IPS-15b (cell line): ENCODE measurements around the gene PIK3R6.
"Not testable (repeated sequence)": the region's sequence is repeated elsewhere in the genome, so short reads cannot be mapped to it uniquely, and the experiment has no call there.

Source experiments
- H3K27me3 ChIP-seq: one replicate; pipeline ENCODE4 v1.6.1; 2013; ENCODE audit warnings: low read length; ENCODE audit not compliant: control insufficient read depth, insufficient read depth
- H3K36me3 ChIP-seq: one replicate; pipeline ENCODE4 v1.6.1; 2013; ENCODE audit warnings: low read length; ENCODE audit not compliant: control insufficient read depth, insufficient read depth
- H3K4me1 ChIP-seq: one replicate; pipeline ENCODE4 v1.6.1; 2013; ENCODE audit warnings: mild to moderate bottlenecking, low read length; ENCODE audit not compliant: control insufficient read depth, insufficient read depth
- H3K4me3 ChIP-seq: one replicate; pipeline ENCODE4 v1.5.1; 2013; ENCODE audit warnings: low read depth, low read length
- H3K9ac ChIP-seq: one replicate; pipeline ENCODE4 v1.6.1; 2013; ENCODE audit warnings: low read depth, mild to moderate bottlenecking, low read length
- H3K9me3 ChIP-seq: one replicate; pipeline ENCODE4 v1.6.1; 2013; ENCODE audit warnings: mild to moderate bottlenecking, low read length; ENCODE audit not compliant: control insufficient read depth, insufficient read depth

The PIK3R6 gene

DNA sequence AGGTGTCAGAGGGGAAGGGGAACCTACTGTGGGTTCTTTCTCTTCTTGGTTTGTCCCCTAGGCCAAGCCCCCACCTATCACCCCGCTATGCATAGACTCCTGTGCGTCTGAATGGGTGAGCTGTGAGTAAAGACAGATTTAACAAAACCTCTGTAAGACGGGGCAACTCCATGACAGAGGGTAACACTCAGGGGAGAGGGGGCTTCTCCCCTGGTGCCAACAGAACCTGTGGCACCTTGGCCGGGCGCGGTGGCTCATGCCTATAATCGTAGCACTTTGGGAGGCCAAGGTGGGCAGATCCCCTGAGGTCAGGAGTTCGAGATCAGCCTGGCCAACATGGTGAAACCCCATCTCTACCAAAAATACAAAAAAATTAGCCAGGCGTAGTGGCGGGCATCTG is 62.1 kb downstream of the PIK3R6 start:
- H3K4me3 ChIP-seq, H3K27me3 ChIP-seq, H3K9ac ChIP-seq, H3K4me1 ChIP-seq, H3K36me3 ChIP-seq, H3K9me3 ChIP-seq: not testable (repeated sequence)

DNA sequence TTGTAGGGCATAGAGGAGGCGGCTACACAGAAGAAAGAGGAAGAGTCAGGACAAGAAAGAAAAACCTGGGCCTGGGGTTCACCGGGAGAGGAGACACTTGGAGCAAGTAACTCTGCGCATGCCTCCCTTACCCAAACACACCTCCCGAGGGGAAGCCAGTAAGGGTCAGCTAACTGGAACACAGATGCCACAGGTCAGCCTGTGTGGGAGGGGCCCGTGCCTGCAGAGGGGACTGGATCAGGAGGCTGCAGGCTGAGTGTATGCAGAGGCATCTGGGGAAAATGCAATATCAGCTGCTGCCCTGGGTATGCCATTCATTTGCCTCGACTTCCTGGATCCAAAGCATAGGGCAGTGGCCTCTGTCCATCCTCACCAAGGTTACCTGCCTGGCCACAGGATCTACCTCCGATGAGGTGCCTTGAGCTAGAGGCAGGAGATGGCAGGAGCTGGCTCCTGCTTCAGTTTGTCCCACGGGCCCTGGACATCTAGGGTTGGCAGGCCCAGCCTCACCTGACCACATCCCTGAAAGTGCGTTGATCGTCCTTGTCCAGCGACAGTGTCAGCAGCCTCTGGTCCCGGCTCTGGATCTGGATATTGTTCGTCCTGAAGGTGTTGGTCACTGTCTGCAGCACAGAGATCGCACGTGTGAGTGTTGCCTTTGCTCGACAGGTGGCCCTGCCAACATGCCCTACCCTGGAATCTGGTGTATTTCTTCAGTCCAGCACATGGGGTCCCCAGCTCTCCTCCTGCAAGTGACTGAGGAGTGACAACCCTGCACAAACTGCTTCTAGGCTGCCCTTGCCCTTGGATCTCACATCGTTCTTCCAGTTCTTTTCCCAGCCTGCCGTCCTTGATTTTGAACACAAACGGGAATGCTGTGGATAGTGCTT is 63.7 kb downstream of the PIK3R6 start:
- Histone ChIP-seq H3K9ac (no peak overlapping the region), H3K27me3 (no peaks in the 10 kb centered on the region), H3K4me3 (no peak overlapping the region), H3K9me3 (no peaks in the 10 kb centered on the region), H3K4me1 (peaks cover 4% of the 10 kb centered on the region), H3K36me3 (no peaks in the 10 kb centered on the region)

DNA sequence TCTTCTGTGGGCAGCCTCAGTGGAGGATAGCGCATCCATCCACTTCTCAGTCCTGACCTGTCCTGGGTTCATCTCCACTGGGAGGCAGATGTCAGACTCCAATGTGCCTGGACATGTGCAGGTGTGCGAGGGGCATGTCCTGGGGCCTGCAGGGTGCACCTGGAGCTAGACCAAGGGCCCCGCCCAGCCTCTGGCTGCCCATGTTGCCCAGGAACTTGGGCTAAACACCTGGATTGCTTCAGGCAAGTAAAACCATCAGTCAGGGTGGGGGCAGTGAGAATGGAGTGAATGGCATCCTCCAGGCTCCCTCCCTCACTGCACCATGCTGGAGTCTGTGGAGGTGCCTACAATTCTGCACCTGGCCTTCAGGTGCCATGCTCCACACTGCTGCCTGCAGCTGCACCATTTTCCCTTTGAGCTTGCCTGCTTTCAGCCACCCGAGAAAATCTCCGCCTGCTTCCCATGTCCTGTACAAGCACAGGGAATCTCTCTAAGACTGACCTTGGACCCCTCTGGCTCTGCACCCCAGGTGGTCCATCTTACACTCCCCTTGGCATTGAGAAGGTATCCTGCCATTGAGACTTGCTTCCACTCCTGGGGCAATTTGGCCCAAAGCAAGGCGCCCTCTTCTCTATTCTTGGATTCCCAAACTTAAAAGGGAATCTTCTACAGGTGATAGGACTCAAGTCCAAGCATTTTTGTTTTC is 66.2 kb downstream of the PIK3R6 start:
- H3K27me3 ChIP-seq: no peaks in the 10 kb centered on the region
- H3K4me3 ChIP-seq: no peak overlapping the region
- no peak overlapping the region for H3K9ac ChIP-seq
- no peaks in the 10 kb centered on the region for H3K9me3 ChIP-seq
- no peaks in the 10 kb centered on the region for H3K36me3 ChIP-seq
- peaks cover 4% of the 10 kb centered on the region for H3K4me1 ChIP-seq

DNA sequence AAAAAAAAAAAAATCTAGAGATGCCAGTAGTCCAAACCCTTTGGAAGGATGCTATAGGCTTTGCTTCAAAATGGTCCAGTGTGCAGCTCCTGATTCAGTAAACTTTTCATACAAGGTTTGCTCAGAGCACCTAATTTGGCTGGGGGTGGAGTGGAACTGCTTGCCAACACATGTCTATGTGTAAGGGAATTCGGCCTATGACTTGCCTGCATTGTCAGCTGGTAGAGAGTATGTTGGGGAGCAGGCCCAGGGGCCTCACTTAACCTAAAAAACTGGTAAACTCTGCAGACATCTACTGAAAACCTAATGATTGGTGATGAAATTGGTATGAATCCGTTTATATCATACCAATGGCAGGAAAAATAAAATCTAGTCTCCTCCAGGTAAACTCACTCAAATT is 66.8 kb downstream of the PIK3R6 start:
- Histone ChIP-seq H3K4me3 (no peak overlapping the region), H3K36me3 (no peaks in the 10 kb centered on the region), H3K4me1 (peaks cover 4% of the 10 kb centered on the region), H3K27me3 (no peaks in the 10 kb centered on the region), H3K9me3 (no peaks in the 10 kb centered on the region), H3K9ac (no peak overlapping the region)

DNA sequence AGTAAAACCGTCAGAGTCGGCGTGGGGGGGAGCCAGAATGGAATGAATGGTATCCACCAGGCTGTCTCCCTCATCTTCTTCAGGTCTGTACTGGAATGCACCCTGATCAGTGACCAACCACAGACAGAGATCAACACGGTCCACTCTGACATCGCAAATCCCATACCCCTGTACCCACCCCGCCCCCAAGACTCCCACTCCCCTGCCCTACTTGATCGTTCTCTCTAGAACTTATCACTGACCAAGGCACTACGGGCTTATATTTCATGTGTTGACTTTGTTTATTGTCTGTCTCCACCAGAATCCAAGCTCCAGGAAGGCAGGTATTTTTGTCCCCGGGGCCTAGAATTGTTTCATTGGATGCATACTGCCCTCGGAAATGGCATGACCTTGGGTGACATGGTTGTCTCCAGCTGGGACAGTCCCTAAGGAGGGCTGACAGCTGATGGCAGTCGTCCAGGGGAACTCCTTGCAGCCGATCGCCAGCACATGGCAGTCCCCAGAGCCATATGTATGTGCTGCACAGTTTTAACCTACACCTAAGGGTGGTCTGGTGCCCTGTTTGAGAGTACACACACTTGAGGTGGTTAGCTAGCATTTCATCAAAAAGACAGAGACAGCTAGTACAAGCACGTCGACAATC is 67.8 kb downstream of the PIK3R6 start:
- H3K9me3 ChIP-seq: no peaks in the 10 kb centered on the region
- H3K27me3 ChIP-seq: no peaks in the 10 kb centered on the region
- H3K9ac ChIP-seq: no peak overlapping the region
- H3K36me3 ChIP-seq: no peaks in the 10 kb centered on the region
- peaks cover 4% of the 10 kb centered on the region for H3K4me1 ChIP-seq
- peak overlapping the region; percentile 35 for H3K4me3 ChIP-seq

DNA sequence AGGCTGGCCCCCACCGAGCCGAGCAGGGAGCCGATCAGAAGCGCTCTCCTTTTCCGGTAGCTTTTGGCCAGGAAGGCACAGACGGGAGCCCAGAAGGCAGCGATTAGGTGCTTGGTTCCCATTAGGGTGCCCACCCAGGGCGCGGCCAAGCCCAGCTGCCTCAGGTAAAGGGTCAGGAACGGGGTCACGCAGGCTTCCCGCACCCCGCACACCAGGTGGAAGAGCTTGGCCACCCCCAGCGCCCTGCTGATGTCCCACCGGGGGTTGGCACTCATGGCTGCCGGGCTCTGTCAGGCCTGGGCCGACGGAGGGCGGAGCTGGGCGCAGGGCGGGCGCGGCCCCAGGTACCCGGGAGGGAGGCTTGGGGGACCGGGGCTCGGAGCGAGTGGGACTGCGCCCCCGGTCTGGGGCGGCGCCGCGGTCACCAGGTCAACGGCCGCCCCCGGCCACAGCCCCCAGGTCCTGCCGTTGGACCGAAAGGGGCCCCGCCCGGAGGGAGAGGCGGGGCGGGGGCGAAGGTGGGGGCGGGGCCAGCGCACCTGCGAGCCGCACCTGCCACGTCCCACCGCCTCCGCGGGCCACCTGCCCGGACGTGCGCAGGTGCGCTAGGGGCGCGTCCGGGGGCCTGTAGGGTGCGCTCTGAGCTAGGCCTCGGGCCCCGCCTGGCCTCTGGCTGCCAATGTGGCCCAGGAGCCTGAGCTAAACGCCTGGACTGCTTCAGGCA is 68.5 kb downstream of the PIK3R6 start, which contains the start of gene MFSD6L:
MFSD6L (minus strand) TSS at position 520 of the 724 bp plus-strand sequence; CDS start at position 275, 245 bp downstream.
- no peaks in the 10 kb centered on the region for H3K27me3 ChIP-seq
- peak within 1 kb of the TSS; percentile 60 for H3K9ac ChIP-seq
- peak within 1 kb of the TSS; percentile 82 for H3K4me3 ChIP-seq
- peaks cover 4% of the 10 kb centered on the region for H3K4me1 ChIP-seq
- H3K9me3 ChIP-seq: no peaks in the 10 kb centered on the region
- H3K36me3 ChIP-seq: no peaks in the 10 kb centered on the region

DNA sequence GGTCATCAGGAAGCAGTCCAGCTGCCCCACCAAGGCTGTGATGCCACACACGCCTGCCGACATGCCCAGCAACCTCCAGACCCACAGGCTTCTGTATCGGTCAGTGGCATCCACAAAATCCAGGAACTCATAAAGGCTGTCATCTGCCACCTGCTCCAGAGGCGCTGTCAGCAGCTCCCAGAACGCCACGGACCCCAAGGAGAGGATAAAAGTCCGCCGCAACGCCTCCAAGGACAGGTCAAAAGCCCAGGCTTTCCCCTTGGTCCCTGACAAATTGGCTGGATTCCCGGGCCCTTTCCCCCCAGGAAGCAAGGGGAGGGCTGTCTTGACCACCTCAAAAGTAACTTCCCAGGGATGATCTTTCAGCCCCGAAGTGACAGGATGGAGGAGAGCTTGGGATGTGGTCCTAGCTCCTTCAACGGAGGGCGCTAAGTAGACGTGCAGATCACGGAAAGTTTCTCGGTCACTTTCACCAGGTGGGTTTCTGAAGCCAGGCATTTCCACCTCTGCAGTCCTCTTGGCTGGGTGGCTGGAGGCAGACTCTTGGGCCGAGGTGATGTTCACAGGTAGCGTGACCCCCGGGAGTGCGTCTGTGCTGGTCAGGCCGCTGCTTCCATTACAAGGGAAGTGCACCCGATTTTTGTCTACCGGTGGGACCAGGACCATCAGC is 69.2 kb downstream of the PIK3R6 start:
- no peaks in the 10 kb centered on the region for H3K27me3 ChIP-seq
- H3K4me3 ChIP-seq: peak overlapping the region; percentile 82
- no peaks in the 10 kb centered on the region for H3K36me3 ChIP-seq
- H3K9me3 ChIP-seq: no peaks in the 10 kb centered on the region
- peaks cover 4% of the 10 kb centered on the region for H3K4me1 ChIP-seq
- peak overlapping the region; percentile 60 for H3K9ac ChIP-seq

DNA sequence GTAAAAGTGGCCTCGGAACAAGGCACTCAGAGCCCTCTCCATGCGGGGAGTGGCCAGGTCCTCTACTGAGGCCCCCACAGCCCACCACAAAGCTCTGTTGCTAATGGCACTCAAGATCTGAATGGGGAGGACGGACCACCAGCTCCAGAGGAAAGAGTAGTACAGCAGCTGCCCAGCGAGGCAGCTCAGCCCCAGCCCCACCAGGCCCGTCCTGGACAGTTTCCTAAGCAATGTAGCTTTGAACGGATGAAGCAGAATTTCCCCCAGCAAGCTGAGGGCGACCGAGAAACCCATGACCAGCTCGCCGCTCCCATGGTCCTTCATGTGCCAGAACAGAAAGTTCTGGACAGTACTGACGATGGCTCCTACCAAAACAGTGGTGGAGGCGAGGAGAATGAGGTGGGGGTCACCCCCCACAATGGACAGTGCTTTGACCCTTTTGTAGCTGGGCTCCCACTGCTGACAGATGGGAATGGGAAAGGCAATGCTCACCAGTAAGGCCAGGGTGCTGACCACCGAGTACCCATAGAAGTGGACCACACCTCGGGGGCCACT is 69.8 kb downstream of the PIK3R6 start:
- Histone ChIP-seq H3K36me3 (no peaks in the 10 kb centered on the region), H3K4me1 (peaks cover 4% of the 10 kb centered on the region), H3K9ac (no peak overlapping the region), H3K27me3 (no peaks in the 10 kb centered on the region), H3K9me3 (no peaks in the 10 kb centered on the region), H3K4me3 (no peak overlapping the region)

DNA sequence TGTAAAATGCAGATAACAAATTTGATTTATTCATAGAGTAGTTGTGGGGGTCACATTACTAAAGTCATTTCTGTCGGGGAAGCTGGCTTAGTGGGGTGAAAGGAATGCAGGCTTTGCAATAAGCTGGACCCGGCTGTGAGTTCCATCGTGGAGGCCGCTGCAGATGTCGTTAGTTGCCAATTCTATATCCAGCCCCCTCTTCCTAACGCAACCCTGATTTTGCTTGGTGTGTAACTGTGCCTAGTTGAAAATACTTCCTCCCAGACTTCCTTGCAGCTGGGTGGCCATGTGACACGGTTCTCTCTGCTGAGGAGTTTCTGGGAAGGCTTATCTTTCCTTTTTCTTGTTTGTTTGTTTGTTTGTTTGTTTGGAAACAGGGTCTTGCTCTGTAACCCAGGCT is 72.8 kb downstream of the PIK3R6 start:
- Histone ChIP-seq H3K4me3 (no peak overlapping the region), H3K9ac (no peak overlapping the region), H3K4me1 (peaks cover 6% of the 10 kb centered on the region)

DNA sequence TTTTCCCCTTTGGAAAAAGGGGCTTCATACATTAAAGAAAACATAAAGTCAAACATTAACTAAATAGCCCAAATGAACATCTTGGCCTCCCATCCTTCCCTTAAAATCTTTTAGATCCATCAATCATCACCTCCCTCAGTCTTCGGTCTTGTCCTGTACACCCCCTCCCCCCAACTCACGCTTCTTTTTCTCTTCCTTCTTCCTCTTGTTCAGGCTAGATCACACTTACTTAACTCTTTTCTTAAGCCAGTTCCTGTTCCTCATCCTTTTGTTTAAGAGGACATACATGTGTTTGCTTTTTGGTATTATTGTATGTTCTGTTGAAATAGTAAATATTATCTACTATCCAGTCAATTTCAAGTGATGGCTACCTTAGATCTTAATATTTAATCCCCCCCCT is 73.8 kb downstream of the PIK3R6 start:
- H3K36me3 ChIP-seq: no peaks in the 10 kb centered on the region
- no peak overlapping the region for H3K4me3 ChIP-seq
- no peaks in the 10 kb centered on the region for H3K27me3 ChIP-seq
- peaks cover 5% of the 10 kb centered on the region for H3K4me1 ChIP-seq
- peaks cover 4% of the 10 kb centered on the region for H3K9me3 ChIP-seq
- no peak overlapping the region for H3K9ac ChIP-seq

More for the DNA sequence above, 72.8 kb downstream of the PIK3R6 start:
- no peaks in the 10 kb centered on the region for H3K36me3 ChIP-seq
- H3K9me3 ChIP-seq: peaks cover 4% of the 10 kb centered on the region
- no peaks in the 10 kb centered on the region for H3K27me3 ChIP-seq
